HEK293 (cell line): ENCODE results near the gene RIN3.

Source experiments
- AEBP2 ChIP-seq: fragments of 450-650 bp; formaldehyde crosslinking; IDR thresholded peaks from 2 replicates; pipeline ENCODE4 v1.5.1; 2016; ENCODE audit warnings: missing biosample characterization, missing genetic modification characterization, borderline replicate concordance
- HOXC10 ChIP-seq: sonication (generic); formaldehyde crosslinking; IDR thresholded peaks from 2 replicates; pipeline ENCODE4 v1.8.1; 2023; ENCODE audit warnings: mild to moderate bottlenecking, missing genetic modification reagents
- HOXD13 ChIP-seq: sonication (generic); formaldehyde crosslinking; IDR thresholded peaks from 2 replicates; pipeline ENCODE4 v1.8.0; 2022; ENCODE audit warnings: missing genetic modification reagents, borderline replicate concordance
- IKZF3 ChIP-seq: fragments of 450-650 bp; IDR thresholded peaks from 2 replicates; pipeline ENCODE4 v1.5.0; 2018; ENCODE audit warnings: missing biosample characterization, mild to moderate bottlenecking, missing genetic modification characterization, moderate library complexity
- KLF1 ChIP-seq: fragments of 450-650 bp; formaldehyde crosslinking; IDR thresholded peaks from 2 replicates; pipeline ENCODE4 v1.5.1; 2016; ENCODE audit warnings: missing biosample characterization, missing genetic modification characterization
- OVOL3 ChIP-seq: fragments of 450-650 bp; formaldehyde crosslinking; IDR thresholded peaks from 2 replicates; pipeline ENCODE4 v1.5.1; 2016; ENCODE audit warnings: missing biosample characterization, missing genetic modification characterization
- REPIN1 ChIP-seq: fragments of 450-650 bp; formaldehyde crosslinking; IDR thresholded peaks from 2 replicates; pipeline ENCODE4 v1.5.1; 2017; ENCODE audit warnings: missing biosample characterization, missing genetic modification characterization, low read depth
- SP2 ChIP-seq: fragments of 450-650 bp; formaldehyde crosslinking; IDR thresholded peaks from 2 replicates; pipeline ENCODE4 v1.5.1; 2016; ENCODE audit warnings: missing biosample characterization, missing genetic modification characterization
- WT1 ChIP-seq: fragments of 450-650 bp; formaldehyde crosslinking; IDR thresholded peaks from 2 replicates; pipeline ENCODE4 v1.5.1; 2016; ENCODE audit warnings: missing biosample characterization, missing genetic modification characterization
- ZBTB17 ChIP-seq: fragments of 450-650 bp; formaldehyde crosslinking; IDR thresholded peaks from 2 replicates; pipeline ENCODE4 v1.5.1; 2016; ENCODE audit warnings: missing biosample characterization, missing genetic modification characterization
- ZBTB44 ChIP-seq: fragments of 450-650 bp; IDR thresholded peaks from 2 replicates; pipeline ENCODE4 v1.5.1; 2018; ENCODE audit warnings: missing biosample characterization, mild to moderate bottlenecking, missing genetic modification characterization
- ZBTB7A ChIP-seq: fragments of 450-650 bp; formaldehyde crosslinking; IDR thresholded peaks from 2 replicates; pipeline ENCODE4 v1.5.1; 2016; ENCODE audit warnings: low read depth, missing biosample characterization, missing genetic modification characterization
- ZFP41 ChIP-seq: fragments of 450-650 bp; formaldehyde crosslinking; IDR thresholded peaks from 2 replicates; pipeline ENCODE4 v1.5.1; 2016; ENCODE audit warnings: missing biosample characterization, missing genetic modification characterization, borderline replicate concordance
- ZNF114 ChIP-seq: fragments of 450-650 bp; formaldehyde crosslinking; IDR thresholded peaks from 2 replicates; pipeline ENCODE4 v1.5.0; 2017; ENCODE audit warnings: missing biosample characterization, missing genetic modification characterization
- ZNF223 ChIP-seq: fragments of 450-650 bp; formaldehyde crosslinking; IDR thresholded peaks from 2 replicates; pipeline ENCODE4 v1.5.1; 2016; ENCODE audit warnings: missing biosample characterization, missing genetic modification characterization
- ZNF302 ChIP-seq: fragments of 450-650 bp; formaldehyde crosslinking; IDR thresholded peaks from 2 replicates; pipeline ENCODE4 v1.5.1; 2016; ENCODE audit warnings: missing biosample characterization, missing genetic modification characterization, low read depth
- ZNF521 ChIP-seq: fragments of 450-650 bp; formaldehyde crosslinking; IDR thresholded peaks from 2 replicates; pipeline ENCODE4 v1.5.1; 2017; ENCODE audit warnings: missing biosample characterization, mild to moderate bottlenecking, missing genetic modification characterization
- ZNF785 ChIP-seq: fragments of 450-650 bp; formaldehyde crosslinking; IDR thresholded peaks from 2 replicates; pipeline ENCODE4 v1.5.1; 2016; ENCODE audit warnings: missing biosample characterization, missing genetic modification characterization
- ZNF843 ChIP-seq: fragments of 450-650 bp; formaldehyde crosslinking; IDR thresholded peaks from 2 replicates; pipeline ENCODE4 v1.5.1; 2016; ENCODE audit warnings: missing biosample characterization, missing genetic modification characterization
- ZSCAN30 ChIP-seq: fragments of 450-650 bp; IDR thresholded peaks from 2 replicates; pipeline ENCODE4 v1.5.1; 2018; ENCODE audit warnings: missing biosample characterization, mild to moderate bottlenecking, missing genetic modification characterization, moderate library complexity
- TF ChIP-seq, protein P1 (sequence below): fragments of 450-650 bp; formaldehyde crosslinking; IDR thresholded peaks from 2 replicates; pipeline ENCODE4 v1.5.1; 2016; ENCODE audit warnings: missing biosample characterization, missing genetic modification characterization, low read depth
- TF ChIP-seq, protein P2 (sequence below): fragments of 450-650 bp; formaldehyde crosslinking; IDR thresholded peaks from 2 replicates; pipeline ENCODE4 v1.5.1; 2016; ENCODE audit warnings: missing biosample characterization, missing genetic modification characterization, low read depth
- TF ChIP-seq, protein P3 (sequence below): fragments of 450-650 bp; formaldehyde crosslinking; IDR thresholded peaks from 2 replicates; pipeline ENCODE4 v1.5.1; 2016; ENCODE audit warnings: missing biosample characterization, missing genetic modification characterization
- TF ChIP-seq, protein P4 (sequence below): fragments of 450-650 bp; formaldehyde crosslinking; IDR thresholded peaks from 2 replicates; pipeline ENCODE4 v1.5.1; 2016; ENCODE audit warnings: missing biosample characterization, missing genetic modification characterization

Gene RIN3

GRCh38 chr14:92680781-92681650 is 167.4 kb downstream of the RIN3 start (continued):
- TF ChIP-seq ZBTB7A (tag by site-specific recombination) (no peak), IKZF3 (0 out of 2 replicates have a peak, but pooled peaks have one; percentile 20), ZNF302 (tag by site-specific recombination) (no peak), ZNF521 (tag by site-specific recombination) (no peak), HOXC10 (CRISPR knock-in tag) (no peak), ZNF785 (tag by site-specific recombination) (no peak), SP2 (tag by site-specific recombination) (no peak), ZNF843 (tag by site-specific recombination) (no peak), ZNF223 (tag by site-specific recombination) (no peak), ZBTB17 (tag by site-specific recombination) (no peak), REPIN1 (tag by site-specific recombination) (no peak), OVOL3 (tag by site-specific recombination) (no peak), ZSCAN30 (tag by site-specific recombination) (peak; percentile 53; the same call in 1 of the 2 replicates), KLF1 (tag by site-specific recombination) (peak; percentile 37; the same call in 1 of the 2 replicates), ZNF114 (tag by site-specific recombination) (no peak), AEBP2 (tag by site-specific recombination) (no peak), ZFP41 (no peak), WT1 (no peak), ZBTB44 (tag by site-specific recombination) (no peak), HOXD13 (no peak)
- TF ChIP-seq, protein P1, sequence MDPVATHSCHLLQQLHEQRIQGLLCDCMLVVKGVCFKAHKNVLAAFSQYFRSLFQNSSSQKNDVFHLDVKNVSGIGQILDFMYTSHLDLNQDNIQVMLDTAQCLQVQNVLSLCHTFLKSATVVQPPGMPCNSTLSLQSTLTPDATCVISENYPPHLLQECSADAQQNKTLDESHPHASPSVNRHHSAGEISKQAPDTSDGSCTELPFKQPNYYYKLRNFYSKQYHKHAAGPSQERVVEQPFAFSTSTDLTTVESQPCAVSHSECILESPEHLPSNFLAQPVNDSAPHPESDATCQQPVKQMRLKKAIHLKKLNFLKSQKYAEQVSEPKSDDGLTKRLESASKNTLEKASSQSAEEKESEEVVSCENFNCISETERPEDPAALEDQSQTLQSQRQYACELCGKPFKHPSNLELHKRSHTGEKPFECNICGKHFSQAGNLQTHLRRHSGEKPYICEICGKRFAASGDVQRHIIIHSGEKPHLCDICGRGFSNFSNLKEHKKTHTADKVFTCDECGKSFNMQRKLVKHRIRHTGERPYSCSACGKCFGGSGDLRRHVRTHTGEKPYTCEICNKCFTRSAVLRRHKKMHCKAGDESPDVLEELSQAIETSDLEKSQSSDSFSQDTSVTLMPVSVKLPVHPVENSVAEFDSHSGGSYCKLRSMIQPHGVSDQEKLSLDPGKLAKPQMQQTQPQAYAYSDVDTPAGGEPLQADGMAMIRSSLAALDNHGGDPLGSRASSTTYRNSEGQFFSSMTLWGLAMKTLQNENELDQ (tag by site-specific recombination): no peak
- TF ChIP-seq, protein P2, sequence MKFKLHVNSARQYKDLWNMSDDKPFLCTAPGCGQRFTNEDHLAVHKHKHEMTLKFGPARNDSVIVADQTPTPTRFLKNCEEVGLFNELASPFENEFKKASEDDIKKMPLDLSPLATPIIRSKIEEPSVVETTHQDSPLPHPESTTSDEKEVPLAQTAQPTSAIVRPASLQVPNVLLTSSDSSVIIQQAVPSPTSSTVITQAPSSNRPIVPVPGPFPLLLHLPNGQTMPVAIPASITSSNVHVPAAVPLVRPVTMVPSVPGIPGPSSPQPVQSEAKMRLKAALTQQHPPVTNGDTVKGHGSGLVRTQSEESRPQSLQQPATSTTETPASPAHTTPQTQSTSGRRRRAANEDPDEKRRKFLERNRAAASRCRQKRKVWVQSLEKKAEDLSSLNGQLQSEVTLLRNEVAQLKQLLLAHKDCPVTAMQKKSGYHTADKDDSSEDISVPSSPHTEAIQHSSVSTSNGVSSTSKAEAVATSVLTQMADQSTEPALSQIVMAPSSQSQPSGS (tag by site-specific recombination): no peak
- TF ChIP-seq, protein P3, sequence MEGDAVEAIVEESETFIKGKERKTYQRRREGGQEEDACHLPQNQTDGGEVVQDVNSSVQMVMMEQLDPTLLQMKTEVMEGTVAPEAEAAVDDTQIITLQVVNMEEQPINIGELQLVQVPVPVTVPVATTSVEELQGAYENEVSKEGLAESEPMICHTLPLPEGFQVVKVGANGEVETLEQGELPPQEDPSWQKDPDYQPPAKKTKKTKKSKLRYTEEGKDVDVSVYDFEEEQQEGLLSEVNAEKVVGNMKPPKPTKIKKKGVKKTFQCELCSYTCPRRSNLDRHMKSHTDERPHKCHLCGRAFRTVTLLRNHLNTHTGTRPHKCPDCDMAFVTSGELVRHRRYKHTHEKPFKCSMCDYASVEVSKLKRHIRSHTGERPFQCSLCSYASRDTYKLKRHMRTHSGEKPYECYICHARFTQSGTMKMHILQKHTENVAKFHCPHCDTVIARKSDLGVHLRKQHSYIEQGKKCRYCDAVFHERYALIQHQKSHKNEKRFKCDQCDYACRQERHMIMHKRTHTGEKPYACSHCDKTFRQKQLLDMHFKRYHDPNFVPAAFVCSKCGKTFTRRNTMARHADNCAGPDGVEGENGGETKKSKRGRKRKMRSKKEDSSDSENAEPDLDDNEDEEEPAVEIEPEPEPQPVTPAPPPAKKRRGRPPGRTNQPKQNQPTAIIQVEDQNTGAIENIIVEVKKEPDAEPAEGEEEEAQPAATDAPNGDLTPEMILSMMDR (tag by site-specific recombination): peak; percentile 72
- TF ChIP-seq, protein P4, sequence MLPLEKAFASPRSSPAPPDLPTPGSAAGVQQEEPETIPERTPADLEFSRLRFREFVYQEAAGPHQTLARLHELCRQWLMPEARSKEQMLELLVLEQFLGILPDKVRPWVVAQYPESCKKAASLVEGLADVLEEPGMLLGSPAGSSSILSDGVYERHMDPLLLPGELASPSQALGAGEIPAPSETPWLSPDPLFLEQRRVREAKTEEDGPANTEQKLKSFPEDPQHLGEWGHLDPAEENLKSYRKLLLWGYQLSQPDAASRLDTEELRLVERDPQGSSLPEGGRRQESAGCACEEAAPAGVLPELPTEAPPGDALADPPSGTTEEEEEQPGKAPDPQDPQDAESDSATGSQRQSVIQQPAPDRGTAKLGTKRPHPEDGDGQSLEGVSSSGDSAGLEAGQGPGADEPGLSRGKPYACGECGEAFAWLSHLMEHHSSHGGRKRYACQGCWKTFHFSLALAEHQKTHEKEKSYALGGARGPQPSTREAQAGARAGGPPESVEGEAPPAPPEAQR (tag by site-specific recombination): no peak
